Measurements from ENCODE around the gene SORCS3.

DNA sequence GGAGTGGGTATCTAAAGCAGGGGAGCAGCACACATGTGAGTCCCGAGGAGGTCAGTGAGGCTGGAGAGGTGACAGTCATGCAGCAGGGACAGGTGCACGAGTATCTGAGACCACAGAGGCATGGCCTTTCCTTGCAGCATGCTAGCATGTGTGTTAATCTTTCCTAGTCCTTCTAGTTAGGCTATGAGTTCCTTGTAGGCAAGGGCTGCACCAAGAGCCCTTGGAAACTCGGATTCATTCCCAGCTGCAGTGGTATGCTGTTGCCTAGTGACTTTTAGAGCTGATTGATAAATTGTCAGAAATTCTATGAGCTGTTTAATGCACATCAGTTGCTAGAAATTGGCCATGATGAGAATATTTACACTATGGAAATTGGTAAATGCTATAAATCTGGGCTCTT lies 132.0 kb downstream of the SORCS3 start:
- TF ChIP-seq, protein P1, sequence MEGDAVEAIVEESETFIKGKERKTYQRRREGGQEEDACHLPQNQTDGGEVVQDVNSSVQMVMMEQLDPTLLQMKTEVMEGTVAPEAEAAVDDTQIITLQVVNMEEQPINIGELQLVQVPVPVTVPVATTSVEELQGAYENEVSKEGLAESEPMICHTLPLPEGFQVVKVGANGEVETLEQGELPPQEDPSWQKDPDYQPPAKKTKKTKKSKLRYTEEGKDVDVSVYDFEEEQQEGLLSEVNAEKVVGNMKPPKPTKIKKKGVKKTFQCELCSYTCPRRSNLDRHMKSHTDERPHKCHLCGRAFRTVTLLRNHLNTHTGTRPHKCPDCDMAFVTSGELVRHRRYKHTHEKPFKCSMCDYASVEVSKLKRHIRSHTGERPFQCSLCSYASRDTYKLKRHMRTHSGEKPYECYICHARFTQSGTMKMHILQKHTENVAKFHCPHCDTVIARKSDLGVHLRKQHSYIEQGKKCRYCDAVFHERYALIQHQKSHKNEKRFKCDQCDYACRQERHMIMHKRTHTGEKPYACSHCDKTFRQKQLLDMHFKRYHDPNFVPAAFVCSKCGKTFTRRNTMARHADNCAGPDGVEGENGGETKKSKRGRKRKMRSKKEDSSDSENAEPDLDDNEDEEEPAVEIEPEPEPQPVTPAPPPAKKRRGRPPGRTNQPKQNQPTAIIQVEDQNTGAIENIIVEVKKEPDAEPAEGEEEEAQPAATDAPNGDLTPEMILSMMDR (conservative IDR thresholded peaks at IDR 0.05; ENCODE audit: low read length) = no peak
- TF ChIP-seq EZH2phosphoT487 (IDR thresholded peaks at IDR 0.05; ENCODE audit: borderline replicate concordance) = no peak

All from Loucy (cell line).